Progenitor cell of endocrine pancreas (in vitro differentiated cells): ENCODE measurements around the gene SLC20A1. TPM values are rescaled to one million over a fixed set of nuclear protein-coding genes. Genes with fewer than 3 reads are reported as not detected.
A peak's percentile ranks its signal among the peaks of the same experiment; 100 is the strongest.
"Not testable (repeated sequence)": the region's sequence is repeated elsewhere in the genome, so short reads cannot be mapped to it uniquely, and the experiment has no call there.

ENCODE experiments used
- DNase-seq: peaks from one replicate; pipeline ENCODE4 v3.0.0; 2021; ENCODE audit warnings: low spot score; ENCODE audit not compliant: unreplicated experiment
- H3K27ac Mint-ChIP-seq: 2 replicates; pipeline ENCODE4 v1.8.0; 2021; ENCODE audit warnings: mild to moderate bottlenecking, moderate library complexity, mixed read lengths
- H3K27me3 Mint-ChIP-seq: 2 replicates; pipeline ENCODE4 v1.8.0; 2021; ENCODE audit warnings: mixed read lengths
- H3K36me3 Mint-ChIP-seq: 2 replicates; pipeline ENCODE4 v1.8.0; 2022; ENCODE audit warnings: mixed read lengths; ENCODE audit not compliant: insufficient read depth
- H3K4me1 Mint-ChIP-seq: 2 replicates; pipeline ENCODE4 v1.8.0; 2021; ENCODE audit warnings: low read depth, mixed read lengths
- H3K4me3 Mint-ChIP-seq: 2 replicates; pipeline ENCODE4 v1.8.0; 2021; ENCODE audit warnings: low read depth, mild to moderate bottlenecking, moderate library complexity, mixed read lengths
- H3K9me3 Mint-ChIP-seq: 2 replicates; pipeline ENCODE4 v1.8.0; 2021; ENCODE audit warnings: low read depth, mixed read lengths
- CTCF ChIP-seq: fragments of 200-600 bp; sonication (generic); IDR thresholded peaks from one replicate; pipeline ENCODE4 v1.5.0; 2021; ENCODE audit warnings: antibody characterized with exemption, mild to moderate bottlenecking; ENCODE audit not compliant: unreplicated experiment
- total RNA-seq: library from RNA; stranded (reverse); gene quantifications from 2 replicates; pipeline ENCODE4 v1.2.1, GENCODE V29; 2021

Gene SLC20A1
- total RNA-seq, 1 donor from 2014 or later = 56.0 TPM

DNA sequence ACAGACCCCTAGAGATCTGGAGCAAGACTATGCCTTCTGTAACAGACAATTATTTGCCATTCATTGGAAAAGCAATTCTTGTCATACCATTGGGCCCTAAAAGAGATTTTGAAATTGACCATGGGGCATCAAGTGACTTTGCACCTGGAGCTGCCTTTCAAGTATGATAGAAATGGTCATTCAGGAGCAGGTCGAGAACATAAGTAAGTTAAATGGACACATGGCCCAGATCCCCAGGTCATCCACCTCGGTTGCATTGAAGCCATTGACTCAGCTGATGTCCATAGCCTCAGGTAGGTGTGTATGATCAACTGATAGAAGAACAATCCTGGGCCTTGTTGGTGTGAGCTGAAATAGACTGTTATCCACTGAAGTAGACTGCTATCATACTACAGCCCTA, 42.0 kb upstream of the SLC20A1 start:
- Mint-ChIP-seq H3K4me1 (peaks cover 16% of the 10 kb centered on the region), H3K27ac (no peak overlapping the region), H3K36me3 (no peaks in the 10 kb centered on the region), H3K27me3 (no peaks in the 10 kb centered on the region), H3K4me3 (no peak overlapping the region), H3K9me3 (no peaks in the 10 kb centered on the region)
- no peak for TF ChIP-seq CTCF
- no peak for DNase-seq

GRCh38 chr2:112604952-112605351, 40.8 kb upstream of the SLC20A1 start:
- Mint-ChIP-seq H3K36me3 (no peaks in the 10 kb centered on the region), H3K4me1 (peaks cover 16% of the 10 kb centered on the region), H3K9me3 (peaks cover 5% of the 10 kb centered on the region), H3K27ac (no peak overlapping the region), H3K27me3 (no peaks in the 10 kb centered on the region), H3K4me3 (no peak overlapping the region)
- no peak for DNase-seq
- TF ChIP-seq CTCF = no peak

- Mint-ChIP-seq H3K36me3 (no peaks in the 10 kb centered on the region), H3K27me3 (no peaks in the 10 kb centered on the region), H3K9me3 (peaks cover 6% of the 10 kb centered on the region), H3K4me1 (peaks cover 14% of the 10 kb centered on the region), H3K27ac (no peak overlapping the region), H3K4me3 (no peak overlapping the region)
- no peak for TF ChIP-seq CTCF
- no peak for DNase-seq
Observed at GRCh38 chr2:112605926-112606325, 39.8 kb upstream of the SLC20A1 start.

DNA sequence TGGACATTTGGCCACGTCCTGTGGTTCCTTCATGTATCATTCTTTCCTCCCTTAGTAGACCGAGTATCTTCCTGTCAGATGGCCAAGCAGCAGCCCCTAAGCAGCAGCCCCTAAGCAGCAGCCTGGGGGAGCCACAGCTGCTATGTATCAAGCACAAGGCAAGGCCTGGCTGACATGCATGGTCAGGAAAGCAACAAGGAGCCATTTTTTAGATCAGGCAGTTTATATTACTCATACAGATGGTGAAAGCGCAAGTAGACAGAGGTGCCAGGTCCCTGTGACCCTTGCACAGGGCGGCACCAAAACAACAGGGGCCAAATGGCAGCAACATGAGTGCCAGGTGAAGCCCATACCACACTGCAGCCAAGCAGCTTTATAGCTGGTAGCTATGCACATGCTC, 39.2 kb upstream of the SLC20A1 start:
- TF ChIP-seq CTCF = no peak
- Mint-ChIP-seq H3K27ac (no peak overlapping the region), H3K9me3 (peaks cover 6% of the 10 kb centered on the region), H3K4me3 (no peak overlapping the region), H3K36me3 (no peaks in the 10 kb centered on the region), H3K4me1 (peaks cover 14% of the 10 kb centered on the region), H3K27me3 (no peaks in the 10 kb centered on the region)
- no peak for DNase-seq

DNA sequence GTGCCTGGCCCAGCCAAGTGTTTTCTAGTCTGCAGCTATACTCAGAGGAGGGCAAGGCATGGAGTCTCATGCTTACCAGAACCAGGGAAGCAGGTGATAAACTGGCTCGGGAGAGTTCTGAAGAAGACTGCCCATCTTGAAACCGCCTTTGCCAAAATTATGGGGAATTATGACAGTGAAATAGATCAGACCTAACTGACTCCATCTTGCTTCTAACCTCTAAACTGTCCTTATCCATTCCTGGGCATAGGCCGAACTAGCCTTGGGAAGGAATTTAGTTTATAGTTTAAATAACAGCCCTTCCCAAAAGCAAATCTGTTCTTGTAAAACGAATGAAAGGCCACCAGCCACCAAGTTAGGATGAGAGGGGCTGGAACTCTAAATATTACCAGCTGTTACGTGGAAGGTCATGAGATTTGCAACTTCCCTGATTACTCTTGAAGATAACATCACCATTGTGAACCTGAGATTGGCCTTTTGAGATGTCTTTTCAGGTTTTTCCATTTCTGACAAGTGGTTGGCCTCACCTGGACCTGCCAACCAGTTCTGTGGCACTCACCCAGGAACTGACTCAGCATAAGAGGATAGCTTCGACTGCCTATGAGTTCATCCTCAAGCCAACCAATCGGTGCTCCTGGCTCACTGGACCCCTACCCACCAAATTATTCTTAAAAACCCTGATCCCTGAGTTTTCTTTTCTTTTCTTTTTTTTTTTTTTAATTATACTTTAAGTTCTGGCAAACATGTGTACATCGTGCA, 37.9 kb upstream of the SLC20A1 start:
- Mint-ChIP-seq H3K4me1 (peaks cover 8% of the 10 kb centered on the region), H3K27ac (no peak overlapping the region), H3K36me3 (no peaks in the 10 kb centered on the region), H3K4me3 (no peak overlapping the region), H3K27me3 (no peaks in the 10 kb centered on the region), H3K9me3 (peaks cover 6% of the 10 kb centered on the region)
- DNase-seq = no peak
- TF ChIP-seq CTCF = no peak

DNA sequence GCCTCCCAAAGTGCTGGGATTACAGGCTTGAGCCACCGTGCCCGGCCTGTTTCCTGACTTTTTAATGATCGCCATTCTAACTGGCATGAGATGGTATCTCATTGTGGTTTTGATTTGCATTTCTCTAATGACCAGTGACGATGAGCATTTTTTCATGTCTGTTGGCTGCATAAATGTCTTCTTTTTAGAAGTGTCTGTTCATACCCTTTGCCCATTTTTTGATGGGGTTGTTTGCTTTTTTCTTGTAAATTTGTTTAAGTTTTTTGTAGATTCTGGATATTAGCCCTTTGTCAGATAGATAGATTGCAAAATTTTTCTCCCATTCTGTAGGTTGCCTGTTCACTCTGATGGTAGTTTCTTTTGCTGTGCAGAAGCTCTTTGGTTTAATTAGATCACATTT, 36.4 kb upstream of the SLC20A1 start:
- H3K27ac Mint-ChIP-seq = peak overlapping the region; percentile 33
- H3K36me3 Mint-ChIP-seq, DNase-seq, H3K4me3 Mint-ChIP-seq, H3K27me3 Mint-ChIP-seq, H3K4me1 Mint-ChIP-seq, H3K9me3 Mint-ChIP-seq: not testable (repeated sequence)

GRCh38 chr2:112612283-112612682, 33.5 kb upstream of the SLC20A1 start:
- H3K27ac Mint-ChIP-seq, H3K4me3 Mint-ChIP-seq, H3K36me3 Mint-ChIP-seq, H3K4me1 Mint-ChIP-seq, H3K27me3 Mint-ChIP-seq, H3K9me3 Mint-ChIP-seq, DNase-seq: not testable (repeated sequence)
